NK-92 treated with Interleukin-12 subunit alpha and Interleukin-12 subunit beta, amount 100 ng/mL, for 24 hours (cell line): ENCODE measurements around the gene TTC31.
A peak's percentile ranks its signal among the peaks of the same experiment; 100 is the strongest.

ENCODE experiments used
- DNase-seq: peaks from one replicate; lab custom pipeline; 2025; lab: John Stamatoyannopoulos, UW

The TTC31 gene

GRCh38 chr2:74505448-74506246 lies 22.8 kb downstream of the TTC31 start:
- DNase-seq = no peak

GRCh38 chr2:74507145-74507925 lies 24.5 kb downstream of the TTC31 start, which contains the start of gene PCGF1:
TSS of gene PCGF1 (minus strand) at chr2:74507695. CDS start at chr2:74507668, 27 bp downstream.
- peak; percentile 97 for DNase-seq

GRCh38 chr2:74507926-74508520 lies 25.1 kb downstream of the TTC31 start:
- DNase-seq = no peak

- no peak for DNase-seq
Measured at GRCh38 chr2:74510272-74510671, 27.4 kb downstream of the TTC31 start.

GRCh38 chr2:74511104-74511989 lies 28.5 kb downstream of the TTC31 start:
- DNase-seq = no peak

GRCh38 chr2:74512744-74513604 lies 30.1 kb downstream of the TTC31 start:
- DNase-seq = no peak

- DNase-seq = no peak
Measured at GRCh38 chr2:74513605-74514367, 30.9 kb downstream of the TTC31 start.

GRCh38 chr2:74514368-74515270 lies 31.7 kb downstream of the TTC31 start, which contains the start of gene TLX2:
TSS of gene TLX2 (plus strand) at chr2:74514450. CDS start at chr2:74514807, 357 bp downstream.
- DNase-seq = no peak

- no peak for DNase-seq
Measured at GRCh38 chr2:74515271-74515980, 32.5 kb downstream of the TTC31 start.

- DNase-seq = no peak
Measured at GRCh38 chr2:74515981-74516633, 33.2 kb downstream of the TTC31 start.

- DNase-seq = no peak
Measured at GRCh38 chr2:74516650-74517049, 33.8 kb downstream of the TTC31 start.

GRCh38 chr2:74522516-74522915 lies 39.6 kb downstream of the TTC31 start:
- DNase-seq = no peak

- DNase-seq = no peak
Measured at GRCh38 chr2:74524005-74524404, 41.1 kb downstream of the TTC31 start.

- no peak for DNase-seq
Measured at GRCh38 chr2:74524955-74525716, 42.3 kb downstream of the TTC31 start.

- DNase-seq = no peak
Measured at GRCh38 chr2:74525717-74526648, 43.1 kb downstream of the TTC31 start, which contains the start of gene DQX1. TSS of gene DQX1 (minus strand) at chr2:74526231. CDS start at chr2:74525729, 502 bp downstream.
